H1 (cell line): ENCODE data around the gene ZNF575. TPM values are rescaled to one million over a fixed set of nuclear protein-coding genes. Genes with fewer than 3 reads are reported as not detected.
A peak's percentile ranks its signal among the peaks of the same experiment; 100 is the strongest.

Source experiments
- CHD7 ChIP-seq: fragments of 300-600 bp; sonication (generic); IDR thresholded peaks from 2 replicates; pipeline ENCODE4 v1.7.1; 2012; ENCODE audit warnings: low read length, moderate library complexity, mild to moderate bottlenecking, inconsistent platforms; ENCODE audit not compliant: insufficient replicate concordance
- EP300 ChIP-seq, 2 experiments: IDR thresholded peaks; 1 replicate in 1 of 2; 2 replicates in 1 of 2; pipeline ENCODE4 v1.6.1; 2011 to 2012; ENCODE audit warnings: low read depth in 2 of 2, low read length in 2 of 2, mild to moderate bottlenecking in 2 of 2, borderline replicate concordance in 1 of 2, inconsistent platforms in 1 of 2, moderate library complexity in 1 of 2
- HDAC2 ChIP-seq, 2 experiments: fragments of 300-600 bp in 1 of 2; sonication (generic) in 1 of 2; IDR thresholded peaks; 2 replicates each; pipeline ENCODE4 v1.6.1; 2011 to 2012; ENCODE audit warnings: low read depth in 2 of 2, low read length in 2 of 2, mild to moderate bottlenecking in 2 of 2, moderate library complexity in 2 of 2, borderline replicate concordance in 1 of 2, inconsistent platforms in 1 of 2
- RBBP5 ChIP-seq: IDR thresholded peaks from 2 replicates; pipeline ENCODE4 v1.7.1; 2012; ENCODE audit warnings: low read depth, mild to moderate bottlenecking, inconsistent platforms, low read length, moderate library complexity, borderline replicate concordance
- RFX5 ChIP-seq: IDR thresholded peaks from 2 replicates; pipeline ENCODE4 v1.6.1; 2011; ENCODE audit warnings: low read depth, low read length, improper control_type of control experiment, borderline replicate concordance
- SP2 ChIP-seq: IDR thresholded peaks from 2 replicates; pipeline ENCODE4 v1.6.1; 2012; ENCODE audit warnings: mild to moderate bottlenecking, low read length, inconsistent platforms
- SUZ12 ChIP-seq: fragments of 200-600 bp; sonication (generic); IDR thresholded peaks from 2 replicates; pipeline ENCODE4 v1.6.1; 2012; ENCODE audit warnings: mild to moderate bottlenecking, inconsistent platforms, low read length, moderate library complexity, mixed read lengths
- TCF12 ChIP-seq: IDR thresholded peaks from 2 replicates; pipeline ENCODE4 v1.6.1; 2011; ENCODE audit warnings: low read depth, mild to moderate bottlenecking, low read length
- ZNF274 ChIP-seq: IDR thresholded peaks from 2 replicates; pipeline ENCODE4 v1.7.0; 2012; ENCODE audit warnings: low read length, borderline replicate concordance; ENCODE audit errors: extremely low read depth
- polyA plus RNA-seq, 7 experiments: library from polyadenylated mRNA; depleted of rRNA in 3 of 7; stranded (reverse) in 5 of 7; unstranded in 2 of 7; fragments of >200 nt in 5 of 7; fragments of 200-250 nt in 2 of 7; gene quantifications; 1 replicate in 5 of 7; 2 replicates in 1 of 7; 4 replicates in 1 of 7; pipeline versions ENCODE4 v1.2.1 to v1.2.3, GENCODE V29; 2011 to 2013; ENCODE audit warnings: missing spikeins in 2 of 7, mixed read lengths in 2 of 7
- total RNA-seq: library from RNA; stranded (reverse); fragmentation: NEBNext Ultra II Directional; extraction: Animal tissue kit (Norgen Biotek cat#: 25700); gene quantifications from 2 replicates; pipeline ENCODE4 v1.2.1, GENCODE V29; 2021

Gene ZNF575
- total and polyA plus RNA-seq, 2 of the 8 experiments (the other 6 are each of a cell fraction or from before 2014, with no cell fraction given), result 0.05 TPM; not detected in 1

- TF ChIP-seq EP300 (IDR thresholded peaks at IDR 0.05; ENCODE audit: borderline replicate concordance in 1 of 2, low read depth in 2 of 2, low read length in 2 of 2), result peak in 1 of 2 experiments; percentile 15; a peak in 1 of 3 replicates
- TF ChIP-seq SUZ12, result no peak
- TF ChIP-seq CHD7, result no peak
- TF ChIP-seq RFX5, result no peak
- no peak for TF ChIP-seq HDAC2 (IDR thresholded peaks at IDR 0.05; ENCODE audit: borderline replicate concordance in 1 of 2, low read depth in 2 of 2, low read length in 2 of 2)
- no peak for TF ChIP-seq TCF12
- 0 out of 2 replicates have a peak, but pooled peaks have one; percentile 40 for TF ChIP-seq RBBP5
- TF ChIP-seq SP2, result no peak
- no peak for TF ChIP-seq ZNF274
Measured at GRCh38 chr19:43501661-43502418, 31.1 kb upstream of the ZNF575 start (continued).
